HepG2 (cell line): ENCODE results near the gene ZMIZ1. TPM values are rescaled to one million over a fixed set of nuclear protein-coding genes. Genes with fewer than 3 reads are reported as not detected.

Experiments used
- ATAC-seq: fragments of 200-7000 bp; cut with Tn5 transposase; 3 replicates; pipeline ENCODE4 v1.9.1; 2020; ENCODE audit warnings: mild to moderate bottlenecking, moderate library complexity
- BruUV-seq: library from RNA; stranded (reverse); fragments of 400-500 nt; replicated peaks from 2 replicates; lab custom pipeline; 2021; lab: Mats Ljungman, UMichigan
- CTCF ChIA-PET: fragments of 300-600 bp; formaldehyde crosslinking; extraction: SDS; loops from one replicate; lab custom pipeline; 2021; ENCODE audit warnings: low total read pairs, inconsistent platforms, low intra/inter-chr PET ratio; lab: Yijun Ruan, JAX
- POLR2A ChIA-PET: fragments of 350-600 bp; sonication (Branson Sonifier 250); formaldehyde crosslinking; loops from one replicate; lab custom pipeline; 2020; ENCODE audit warnings: antibody characterized with exemption, inconsistent platforms; lab: Yijun Ruan, JAX
- DNase-seq: peaks from one replicate; pipeline ENCODE4 v3.0.0-alpha.2; 2015; ENCODE audit warnings: low spot score
- FAIRE-seq: peaks from 3 replicates; lab custom pipeline; 2011; peaks lifted over from hg19 to GRCh38; lab: Jason Lieb, UNC
- H2AFZ ChIP-seq: one replicate; pipeline ENCODE4 v1.6.1; 2011; ENCODE audit warnings: low read length, inconsistent platforms
- H3K27ac ChIP-seq: fragments of 300-600 bp; 3 replicates; pipeline ENCODE4 v1.8.0; 2011; ENCODE audit warnings: mixed run types, mild to moderate bottlenecking, mixed read lengths, low read length, inconsistent platforms; ENCODE audit not compliant: insufficient read depth; ENCODE audit errors: extremely low read length
- H3K27me3 ChIP-seq, 2 experiments: fragments of 200-600 bp in 1 of 2; 2 replicates in 1 of 2; 3 replicates in 1 of 2; pipeline versions ENCODE4 v1.6.0 to v1.8.0; 2011; ENCODE audit warnings: low read length in 2 of 2, mild to moderate bottlenecking in 2 of 2, moderate library complexity in 2 of 2, inconsistent platforms in 1 of 2; ENCODE audit not compliant: insufficient read depth in 2 of 2, control insufficient read depth in 1 of 2
- H3K36me3 ChIP-seq, 2 experiments: fragments of 200-600 bp in 1 of 2; replicated peaks in 1 of 2; 2 replicates in 1 of 2; 3 replicates in 1 of 2; pipeline versions ENCODE4 v1.5.1 to v1.8.0; 2011; ENCODE audit warnings: low read length in 2 of 2, inconsistent platforms in 1 of 2; ENCODE audit not compliant: insufficient read depth in 2 of 2, control insufficient read depth in 1 of 2
- H3K4me1 ChIP-seq: 2 replicates; pipeline ENCODE4 v1.5.1; 2012; ENCODE audit warnings: low read length, inconsistent platforms; ENCODE audit not compliant: insufficient read depth
- H3K4me2 ChIP-seq: 2 replicates; pipeline ENCODE4 v1.6.0; 2011; ENCODE audit warnings: low read depth, low read length, inconsistent platforms
- H3K4me3 ChIP-seq, 3 experiments: fragments of 200-600 bp in 1 of 3; sonication (generic), shearing (Covaris generic) in 1 of 3; replicated peaks in 1 of 3; 2 replicates each; pipeline ENCODE4 v1.5.1; 2011 to 2016; ENCODE audit warnings: low read length in 3 of 3, inconsistent platforms in 2 of 3, low read depth in 2 of 3, mild to moderate bottlenecking in 2 of 3, control low read depth in 1 of 3, mixed read lengths in 1 of 3; ENCODE audit not compliant: insufficient read depth in 1 of 3
- H3K79me2 ChIP-seq: one replicate; pipeline ENCODE4 v1.6.1; 2011; ENCODE audit warnings: low read length, inconsistent platforms; ENCODE audit not compliant: insufficient read depth
- H3K9ac ChIP-seq: 2 replicates; pipeline ENCODE4 v1.6.0; 2011; ENCODE audit warnings: mild to moderate bottlenecking, low read depth, low read length, inconsistent platforms; ENCODE audit not compliant: insufficient read depth
- H3K9me3 ChIP-seq: 2 replicates; pipeline ENCODE4 v1.5.1; 2012; ENCODE audit warnings: mild to moderate bottlenecking, low read length
- H4K20me1 ChIP-seq: 2 replicates; pipeline ENCODE4 v1.6.0; 2011; ENCODE audit warnings: inconsistent platforms, mild to moderate bottlenecking, low read length, moderate library complexity; ENCODE audit not compliant: insufficient read depth
- CEBPB ChIP-seq: IDR thresholded peaks from 2 replicates; pipeline ENCODE4 v1.6.1; 2011; ENCODE audit warnings: low read depth, low read length, improper control_type of control experiment, borderline replicate concordance
- KLF15 ChIP-seq: sonication (generic); formaldehyde crosslinking; IDR thresholded peaks from 2 replicates; pipeline ENCODE4 v1.8.1; 2023; ENCODE audit warnings: borderline replicate concordance, mild to moderate bottlenecking, inconsistent platforms, missing genetic modification reagents, mixed read lengths
- POGZ ChIP-seq: sonication (generic); formaldehyde crosslinking; IDR thresholded peaks from 2 replicates; pipeline ENCODE4 v1.4.0; 2020; ENCODE audit warnings: mild to moderate bottlenecking, missing genetic modification reagents
- RELA ChIP-seq: sonication (generic); formaldehyde crosslinking; IDR thresholded peaks from 2 replicates; pipeline ENCODE4 v1.4.0; 2020; ENCODE audit warnings: missing genetic modification reagents
- TARDBP ChIP-seq: sonication (generic); formaldehyde crosslinking; IDR thresholded peaks from 2 replicates; pipeline ENCODE4 v1.8.0; 2022; ENCODE audit warnings: mild to moderate bottlenecking, missing genetic modification reagents
- ZNF138 ChIP-seq: sonication (generic); formaldehyde crosslinking; IDR thresholded peaks from 2 replicates; pipeline ENCODE4 v1.5.0; 2020; ENCODE audit warnings: mild to moderate bottlenecking, low read depth, missing genetic modification reagents
- ZNF256 ChIP-seq: sonication (generic); formaldehyde crosslinking; conservative IDR thresholded peaks from 2 replicates; pipeline ENCODE4 v1.4.0; 2020; ENCODE audit warnings: missing genetic modification reagents
- ZNF510 ChIP-seq: sonication (generic); formaldehyde crosslinking; IDR thresholded peaks from 2 replicates; pipeline ENCODE4 v1.4.0; 2020; ENCODE audit warnings: low read depth, mild to moderate bottlenecking, missing genetic modification reagents
- ZNF703 ChIP-seq: sonication (generic); formaldehyde crosslinking; IDR thresholded peaks from 2 replicates; pipeline ENCODE4 v1.5.1; 2020; ENCODE audit warnings: missing genetic modification reagents, mild to moderate bottlenecking, moderate library complexity, borderline replicate concordance
- WGBS: methylation state at CpG from one replicate; pipeline ENCODE4 v1.1.6; 2017; ENCODE audit warnings: low lambda C conversion rate; 5-methylcytosine and 5-hydroxymethylcytosine counted together
- in situ Hi-C: cut with HindIII; loops from 2 replicates; pipeline ENCODE4 v1.10.0; 2017; ENCODE audit warnings: low pct_unique_long_range_greater_than_20kb; ENCODE audit not compliant: extremely low pct_ligation_motif_present
- intact Hi-C: fragments of 100-400 bp; cut with micrococcal nuclease; formaldehyde crosslinking; loops from one replicate; pipeline ENCODE4 v1.10.0; 2022; ENCODE audit not compliant: unreplicated experiment
- polyA plus RNA-seq, 8 experiments: library from polyadenylated mRNA; depleted of rRNA in 3 of 8; stranded (reverse) in 7 of 8; unstranded in 1 of 8; fragments of >200 nt; fragmentation: Illumina TruSeq in 4 of 8; extraction: Trizol in 4 of 8; gene quantifications; 2 replicates each; pipeline versions ENCODE4 v1.2.1 to v1.2.3, GENCODE V29; 2011 to 2016; ENCODE audit warnings: low read depth in 4 of 8, missing spikeins in 1 of 8, mixed read lengths in 1 of 8; ENCODE audit not compliant: insufficient read depth in 1 of 8
- total RNA-seq, 5 experiments: library from RNA; depleted of rRNA; stranded (reverse); fragments of >200 nt; fragmentation: Illumina TruSeq; extraction: Trizol; gene quantifications; 2 replicates each; pipeline ENCODE4 v1.2.3, GENCODE V29; 2016; ENCODE audit warnings: low read depth in 1 of 5
- TF ChIP-seq, protein P1 (sequence below): sonication (generic); IDR thresholded peaks from 2 replicates; pipeline ENCODE4 v1.6.1; 2016; ENCODE audit warnings: low read depth, borderline replicate concordance
- TF ChIP-seq, protein P2 (sequence below): sonication (generic); formaldehyde crosslinking; IDR thresholded peaks from 2 replicates; pipeline ENCODE4 v1.4.0; 2020; ENCODE audit warnings: missing genetic modification reagents, borderline replicate concordance
- TF ChIP-seq, protein P3 (sequence below): sonication (generic); formaldehyde crosslinking; IDR thresholded peaks from 2 replicates; pipeline ENCODE4 v1.5.0; 2020; ENCODE audit warnings: missing genetic modification reagents
- TF ChIP-seq, protein P4 (sequence below): sonication (generic); formaldehyde crosslinking; conservative IDR thresholded peaks from 2 replicates; pipeline ENCODE4 v1.4.0; 2020; ENCODE audit warnings: missing genetic modification reagents
- TF ChIP-seq, protein P5 (sequence below): sonication (generic); formaldehyde crosslinking; IDR thresholded peaks from 2 replicates; pipeline ENCODE4 v1.4.0; 2020; ENCODE audit warnings: mild to moderate bottlenecking, low read depth, missing genetic modification reagents

The ZMIZ1 gene
- total and polyA plus RNA-seq, 2 of the 13 experiments (the other 11 are each of a cell fraction or from before 2014, with no cell fraction given), result 5.3 to 10.2 TPM

DNA sequence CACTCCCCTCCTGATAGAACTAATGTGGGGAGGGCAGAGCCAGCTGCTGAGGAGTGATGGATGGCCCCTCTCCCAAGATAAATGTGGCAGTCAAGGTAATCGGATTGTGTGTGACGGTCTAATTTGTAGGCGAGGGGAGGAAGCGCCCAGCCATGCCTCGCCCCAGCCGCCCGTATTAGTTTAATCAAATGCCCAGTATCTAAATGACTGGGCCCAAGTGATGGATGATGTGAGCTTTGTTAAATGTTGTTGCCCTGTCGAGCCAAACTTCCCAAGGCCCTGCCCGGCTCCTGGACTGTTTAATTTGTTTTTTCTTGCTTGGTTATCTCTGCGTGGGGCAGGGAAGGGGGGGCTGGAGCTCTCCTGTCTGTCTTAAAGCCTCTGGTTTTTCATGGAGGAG is 190.1 kb downstream of the ZMIZ1 start (continued):
- TF ChIP-seq, protein P1, sequence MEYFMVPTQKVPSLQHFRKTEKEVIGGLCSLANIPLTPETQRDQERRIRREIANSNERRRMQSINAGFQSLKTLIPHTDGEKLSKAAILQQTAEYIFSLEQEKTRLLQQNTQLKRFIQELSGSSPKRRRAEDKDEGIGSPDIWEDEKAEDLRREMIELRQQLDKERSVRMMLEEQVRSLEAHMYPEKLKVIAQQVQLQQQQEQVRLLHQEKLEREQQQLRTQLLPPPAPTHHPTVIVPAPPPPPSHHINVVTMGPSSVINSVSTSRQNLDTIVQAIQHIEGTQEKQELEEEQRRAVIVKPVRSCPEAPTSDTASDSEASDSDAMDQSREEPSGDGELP, result no peak
- no peak for TF ChIP-seq RELA
- TF ChIP-seq, protein P2, sequence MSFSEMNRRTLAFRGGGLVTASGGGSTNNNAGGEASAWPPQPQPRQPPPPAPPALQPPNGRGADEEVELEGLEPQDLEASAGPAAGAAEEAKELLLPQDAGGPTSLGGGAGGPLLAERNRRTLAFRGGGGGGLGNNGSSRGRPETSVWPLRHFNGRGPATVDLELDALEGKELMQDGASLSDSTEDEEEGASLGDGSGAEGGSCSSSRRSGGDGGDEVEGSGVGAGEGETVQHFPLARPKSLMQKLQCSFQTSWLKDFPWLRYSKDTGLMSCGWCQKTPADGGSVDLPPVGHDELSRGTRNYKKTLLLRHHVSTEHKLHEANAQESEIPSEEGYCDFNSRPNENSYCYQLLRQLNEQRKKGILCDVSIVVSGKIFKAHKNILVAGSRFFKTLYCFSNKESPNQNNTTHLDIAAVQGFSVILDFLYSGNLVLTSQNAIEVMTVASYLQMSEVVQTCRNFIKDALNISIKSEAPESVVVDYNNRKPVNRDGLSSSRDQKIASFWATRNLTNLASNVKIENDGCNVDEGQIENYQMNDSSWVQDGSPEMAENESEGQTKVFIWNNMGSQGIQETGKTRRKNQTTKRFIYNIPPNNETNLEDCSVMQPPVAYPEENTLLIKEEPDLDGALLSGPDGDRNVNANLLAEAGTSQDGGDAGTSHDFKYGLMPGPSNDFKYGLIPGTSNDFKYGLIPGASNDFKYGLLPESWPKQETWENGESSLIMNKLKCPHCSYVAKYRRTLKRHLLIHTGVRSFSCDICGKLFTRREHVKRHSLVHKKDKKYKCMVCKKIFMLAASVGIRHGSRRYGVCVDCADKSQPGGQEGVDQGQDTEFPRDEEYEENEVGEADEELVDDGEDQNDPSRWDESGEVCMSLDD (CRISPR knock-in tag), result no peak

DNA sequence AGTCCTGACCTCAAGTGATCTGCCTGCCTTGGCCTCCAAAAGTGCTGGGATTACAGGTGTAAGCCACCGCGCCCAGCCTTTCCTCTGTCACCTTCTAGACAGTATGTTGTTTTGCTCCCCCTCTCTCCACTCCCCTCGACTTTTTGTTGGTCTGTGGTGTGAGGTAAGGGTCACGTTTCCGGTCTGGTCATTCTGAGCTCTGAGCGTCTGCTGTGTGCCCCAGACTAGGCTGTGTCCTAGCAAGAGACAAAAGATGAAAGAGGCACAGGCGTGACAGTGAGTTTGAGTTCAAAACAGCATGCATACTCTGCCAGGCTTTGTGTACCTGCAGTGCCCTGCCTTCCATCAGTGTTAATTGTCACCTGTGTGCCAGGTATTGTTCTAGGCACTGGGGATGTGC is 191.1 kb downstream of the ZMIZ1 start:
- ChIA-PET CTCF (no interaction called here), POLR2A (no interaction called here)
- intact Hi-C loops, result no loop called here
- FAIRE-seq (no peak), ATAC-seq (no peak), DNase-seq (no peak)
- BruUV-seq, result no TSS peak
- WGBS, result 89% methylated on average over 7 of the region's 7 CpGs
- Histone ChIP-seq H3K4me2 (no peak overlapping the region), H3K36me3 (peaks cover 30 to 69% of the 10 kb centered on the region in 2 experiments), H3K4me3 (no peak overlapping the region), H3K27ac (peak overlapping the region; percentile 14), H3K79me2 (no peaks in the 10 kb centered on the region), H3K9ac (no peak overlapping the region), H3K4me1 (peaks cover 26% of the 10 kb centered on the region), H4K20me1 (peaks cover 42% of the 10 kb centered on the region; the same call in 1 of the 2 replicates), H2AFZ (no peak overlapping the region), H3K9me3 (no peaks in the 10 kb centered on the region), H3K27me3 (no peaks in the 10 kb centered on the region)
- in situ Hi-C loops, result no loop called here
- TF ChIP-seq KLF15 (CRISPR knock-in tag) (no peak), ZNF703 (CRISPR knock-in tag) (no peak), TARDBP (CRISPR knock-in tag) (no peak), ZNF510 (CRISPR knock-in tag) (no peak), CEBPB (no peak), ZNF256 (CRISPR knock-in tag) (no peak), POGZ (CRISPR knock-in tag) (no peak), ZNF138 (CRISPR knock-in tag) (no peak)
- TF ChIP-seq, protein P3, sequence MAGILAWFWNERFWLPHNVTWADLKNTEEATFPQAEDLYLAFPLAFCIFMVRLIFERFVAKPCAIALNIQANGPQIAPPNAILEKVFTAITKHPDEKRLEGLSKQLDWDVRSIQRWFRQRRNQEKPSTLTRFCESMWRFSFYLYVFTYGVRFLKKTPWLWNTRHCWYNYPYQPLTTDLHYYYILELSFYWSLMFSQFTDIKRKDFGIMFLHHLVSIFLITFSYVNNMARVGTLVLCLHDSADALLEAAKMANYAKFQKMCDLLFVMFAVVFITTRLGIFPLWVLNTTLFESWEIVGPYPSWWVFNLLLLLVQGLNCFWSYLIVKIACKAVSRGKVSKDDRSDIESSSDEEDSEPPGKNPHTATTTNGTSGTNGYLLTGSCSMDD (CRISPR knock-in tag), result no peak
- TF ChIP-seq, protein P4, sequence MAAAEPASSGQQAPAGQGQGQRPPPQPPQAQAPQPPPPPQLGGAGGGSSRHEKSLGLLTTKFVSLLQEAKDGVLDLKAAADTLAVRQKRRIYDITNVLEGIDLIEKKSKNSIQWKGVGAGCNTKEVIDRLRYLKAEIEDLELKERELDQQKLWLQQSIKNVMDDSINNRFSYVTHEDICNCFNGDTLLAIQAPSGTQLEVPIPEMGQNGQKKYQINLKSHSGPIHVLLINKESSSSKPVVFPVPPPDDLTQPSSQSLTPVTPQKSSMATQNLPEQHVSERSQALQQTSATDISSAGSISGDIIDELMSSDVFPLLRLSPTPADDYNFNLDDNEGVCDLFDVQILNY (CRISPR knock-in tag), result no peak
- TF ChIP-seq, protein P5, sequence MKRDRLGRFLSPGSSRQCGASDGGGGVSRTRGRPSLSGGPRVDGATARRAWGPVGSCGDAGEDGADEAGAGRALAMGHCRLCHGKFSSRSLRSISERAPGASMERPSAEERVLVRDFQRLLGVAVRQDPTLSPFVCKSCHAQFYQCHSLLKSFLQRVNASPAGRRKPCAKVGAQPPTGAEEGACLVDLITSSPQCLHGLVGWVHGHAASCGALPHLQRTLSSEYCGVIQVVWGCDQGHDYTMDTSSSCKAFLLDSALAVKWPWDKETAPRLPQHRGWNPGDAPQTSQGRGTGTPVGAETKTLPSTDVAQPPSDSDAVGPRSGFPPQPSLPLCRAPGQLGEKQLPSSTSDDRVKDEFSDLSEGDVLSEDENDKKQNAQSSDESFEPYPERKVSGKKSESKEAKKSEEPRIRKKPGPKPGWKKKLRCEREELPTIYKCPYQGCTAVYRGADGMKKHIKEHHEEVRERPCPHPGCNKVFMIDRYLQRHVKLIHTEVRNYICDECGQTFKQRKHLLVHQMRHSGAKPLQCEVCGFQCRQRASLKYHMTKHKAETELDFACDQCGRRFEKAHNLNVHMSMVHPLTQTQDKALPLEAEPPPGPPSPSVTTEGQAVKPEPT, result no peak
